GM12878 (cell line): ENCODE data around the gene PTPRM. TPM values are rescaled to one million over a fixed set of nuclear protein-coding genes. Genes with fewer than 3 reads are reported as not detected.

Experiments
- ATAC-seq: fragments of 200-7000 bp; cut with Tn5 transposase; 3 replicates; pipeline ENCODE4 v1.9.1; 2020; ENCODE audit warnings: mild to moderate bottlenecking, moderate library complexity
- BruUV-seq: library from RNA; stranded (reverse); fragments of 400-500 nt; replicated peaks from 2 replicates; lab custom pipeline; 2021; lab: Mats Ljungman, UMichigan
- CTCF ChIA-PET: fragments of 300-600 bp; sonication (Branson Sonifier 250); formaldehyde crosslinking; extraction: SDS; loops from one replicate; lab custom pipeline; 2021; ENCODE audit warnings: inconsistent platforms; lab: Yijun Ruan, JAX
- POLR2A ChIA-PET: fragments of 350-600 bp; formaldehyde crosslinking; extraction: SDS; loops from one replicate; lab custom pipeline; 2021; ENCODE audit warnings: inconsistent platforms; lab: Charles Lee
- RAD21 ChIA-PET: fragments of 300-600 bp; sonication (Branson Sonifier 250); formaldehyde crosslinking; loops from one replicate; lab custom pipeline; 2023; ENCODE audit warnings: antibody characterized with exemption; ENCODE audit not compliant: unreplicated experiment; lab: Charles Lee
- SMC1A ChIA-PET: fragments of 300-600 bp; sonication (Branson Sonifier 250); formaldehyde crosslinking; loops from one replicate; lab custom pipeline; 2023; ENCODE audit not compliant: unreplicated experiment, uncharacterized antibody; lab: Charles Lee
- DNase-seq: peaks from one replicate; pipeline ENCODE4 v3.0.0-alpha.2; 2011; ENCODE audit warnings: low read depth, low spot score
- FAIRE-seq: peaks from 3 replicates; lab custom pipeline; 2011; peaks lifted over from hg19 to GRCh38; lab: Jason Lieb, UNC
- H2AFZ ChIP-seq: 2 replicates; pipeline ENCODE4 v1.6.0; 2011; ENCODE audit warnings: low read depth, low read length, control low read depth; ENCODE audit not compliant: control insufficient read depth
- H3K27ac ChIP-seq: 2 replicates; pipeline ENCODE4 v1.5.1; 2011; ENCODE audit warnings: control low read depth; ENCODE audit not compliant: control insufficient read depth, insufficient read depth
- H3K27me3 ChIP-seq, 2 experiments: replicated peaks in 1 of 2; 2 replicates each; pipeline versions ENCODE4 v1.6.0 to v1.6.1; 2011; ENCODE audit warnings: low read length in 1 of 2; ENCODE audit not compliant: control insufficient read depth in 2 of 2, insufficient read depth in 2 of 2
- H3K36me3 ChIP-seq, 2 experiments: 2 replicates each; pipeline ENCODE4 v1.5.1; 2011; ENCODE audit warnings: low read length in 1 of 2; ENCODE audit not compliant: control insufficient read depth in 2 of 2, insufficient read depth in 2 of 2
- H3K4me1 ChIP-seq: 2 replicates; pipeline ENCODE4 v1.6.1; 2011; ENCODE audit warnings: mild to moderate bottlenecking, low read length, moderate library complexity, mixed read lengths; ENCODE audit not compliant: control insufficient read depth, insufficient read depth
- H3K4me2 ChIP-seq: 2 replicates; pipeline ENCODE4 v1.6.0; 2011; ENCODE audit warnings: control low read depth; ENCODE audit not compliant: control insufficient read depth, insufficient read depth
- H3K4me3 ChIP-seq: fragments of 200-600 bp; sonication (generic); 2 replicates; pipeline ENCODE4 v1.5.1; 2016
- H3K79me2 ChIP-seq: 2 replicates; pipeline ENCODE4 v1.6.0; 2011; ENCODE audit warnings: low read length; ENCODE audit not compliant: control insufficient read depth, insufficient read depth
- H3K9ac ChIP-seq: 2 replicates; pipeline ENCODE4 v1.8.0; 2011; ENCODE audit warnings: low read length, control low read depth, mixed read lengths; ENCODE audit not compliant: control insufficient read depth, insufficient read depth
- H3K9me3 ChIP-seq: replicated peaks from 3 replicates; pipeline ENCODE4 v1.5.1; 2011; ENCODE audit warnings: mild to moderate bottlenecking, low read length; ENCODE audit not compliant: control insufficient read depth, insufficient read depth
- H4K20me1 ChIP-seq: 2 replicates; pipeline ENCODE4 v1.6.0; 2011; ENCODE audit not compliant: control insufficient read depth, insufficient read depth
- ASH2L ChIP-seq: fragments of 300-600, 200-600 bp; sonication (generic); IDR thresholded peaks from 2 replicates; pipeline ENCODE4 v1.6.1; 2017; ENCODE audit warnings: low read depth, mild to moderate bottlenecking, borderline replicate concordance
- CHD2 ChIP-seq: IDR thresholded peaks from 2 replicates; pipeline ENCODE4 v1.6.1; 2011; ENCODE audit warnings: low read depth, low read length, improper control_type of control experiment, borderline replicate concordance
- CREM ChIP-seq: IDR thresholded peaks from 2 replicates; pipeline ENCODE4 v1.6.1; 2014; ENCODE audit warnings: antibody characterized with exemption, low read depth
- FOXK2 ChIP-seq: fragments of 450-650 bp; IDR thresholded peaks from 2 replicates; pipeline ENCODE4 v1.6.1; 2017; ENCODE audit warnings: mild to moderate bottlenecking, moderate library complexity
- IKZF2 ChIP-seq, 2 experiments: fragments of 450-650 bp; IDR thresholded peaks; 2 replicates each; pipeline ENCODE4 v1.6.1; 2017; ENCODE audit warnings: mild to moderate bottlenecking in 2 of 2, moderate library complexity in 2 of 2
- NFYB ChIP-seq: IDR thresholded peaks from 2 replicates; pipeline ENCODE4 v1.6.1; 2011; ENCODE audit warnings: low read depth, mild to moderate bottlenecking, low read length, improper control_type of control experiment, moderate library complexity; ENCODE audit not compliant: insufficient read depth
- RELA ChIP-seq: fragments of 450-650 bp; IDR thresholded peaks from 2 replicates; pipeline ENCODE4 v1.8.0; 2014; ENCODE audit warnings: borderline replicate concordance; ENCODE audit not compliant: partially characterized antibody
- STAT3 ChIP-seq: IDR thresholded peaks from 2 replicates; pipeline ENCODE4 v1.6.1; 2011; ENCODE audit warnings: low read depth, low read length, improper control_type of control experiment
- ZZZ3 ChIP-seq: IDR thresholded peaks from 2 replicates; pipeline ENCODE4 v1.6.1; 2011; ENCODE audit warnings: low read depth; ENCODE audit not compliant: control insufficient read depth, insufficient read length
- WGBS: methylation state at CpG from one replicate; pipeline ENCODE4 v1.1.6; 2016; ENCODE audit warnings: low lambda C conversion rate; ENCODE audit not compliant: insufficient replicate concordance, insufficient coverage; ENCODE audit errors: missing lambda C conversion rate; 5-methylcytosine and 5-hydroxymethylcytosine counted together
- in situ Hi-C: fragments of 300-500 bp; cut with MboI; formaldehyde crosslinking; loops from 9 replicates; pipeline ENCODE4 v1.14.3; 2018; ENCODE audit warnings: mixed read lengths
- intact Hi-C: fragments of 100-400 bp; cut with micrococcal nuclease; formaldehyde crosslinking; loops from one replicate; pipeline ENCODE4 v1.14.2; 2022; ENCODE audit not compliant: unreplicated experiment
- polyA plus RNA-seq, 11 experiments: library from polyadenylated mRNA; depleted of rRNA in 4 of 11; unstranded in 6 of 11; stranded (reverse) in 5 of 11; fragments of >200 nt; fragmentation: Nextera tagmentation in 4 of 11; fragmentation: Illumina TruSeq in 1 of 11; extraction: Ambion mirVana in 4 of 11; extraction: Trizol in 1 of 11; gene quantifications; 1 replicate in 1 of 11; 2 replicates in 10 of 11; pipeline versions ENCODE4 v1.2.1 to v1.2.3, GENCODE V29; 2011 to 2016; ENCODE audit warnings: inconsistent platforms in 2 of 11, missing spikeins in 2 of 11, low read depth in 1 of 11
- total RNA-seq, 4 experiments: library from RNA; depleted of rRNA in 3 of 4; stranded (reverse); fragments of >200 nt in 3 of 4; fragmentation: Illumina TruSeq in 1 of 4; extraction: Trizol in 1 of 4; gene quantifications; 2 replicates each; pipeline versions ENCODE4 v1.2.1 to v1.2.3, GENCODE V29; 2013 to 2021
- TF ChIP-seq, protein P1 (sequence below): IDR thresholded peaks from 2 replicates; pipeline ENCODE4 v1.6.1; 2011; ENCODE audit warnings: borderline replicate concordance, low read depth, mild to moderate bottlenecking, moderate library complexity, low read length; ENCODE audit not compliant: insufficient read depth, poor library complexity, severe bottlenecking
- TF ChIP-seq, protein P2 (sequence below): fragments of 450-650 bp; IDR thresholded peaks from 2 replicates; pipeline ENCODE4 v1.6.1; 2016; ENCODE audit warnings: mild to moderate bottlenecking, moderate library complexity, borderline replicate concordance

PTPRM gene
- total and polyA plus RNA-seq, 10 of the 15 experiments (the other 5 are each of a cell fraction or from before 2014, with no cell fraction given), result 0.07 to 22.6 (median 0.60) TPM

DNA sequence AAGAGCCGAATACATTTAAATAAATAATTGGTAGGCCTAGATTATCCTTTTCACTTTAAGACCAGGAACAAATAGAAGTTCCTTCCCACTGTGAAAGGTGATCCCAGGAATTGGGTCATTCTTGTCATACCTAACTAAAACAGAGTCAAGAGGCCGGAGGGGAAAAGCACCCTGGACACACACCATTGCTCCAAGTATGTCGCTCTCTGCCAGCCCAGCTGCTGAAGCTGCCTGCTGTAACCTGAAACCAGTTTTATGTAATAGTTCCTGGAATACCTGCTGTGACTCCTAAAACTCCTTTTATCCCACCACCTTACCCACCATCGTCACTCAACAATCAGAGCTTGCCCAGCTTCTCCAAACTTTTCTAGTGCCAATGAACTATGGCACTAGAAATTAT, 217.1 kb downstream of the PTPRM start:
- no peak for ATAC-seq
- no peak overlapping the region for H2AFZ ChIP-seq
- intact Hi-C loops, result no loop called here
- SMC1A ChIA-PET, result no interaction called here
- in situ Hi-C loops, result no loop called here
- no peaks in the 10 kb centered on the region for H3K4me1 ChIP-seq
- DNase-seq, result no peak
- H3K27ac ChIP-seq, result no peak overlapping the region
- H3K4me2 ChIP-seq, result no peak overlapping the region
- CTCF ChIA-PET, result interaction anchor here (0.7 to 1.2 kb wide), 2 partner anchors 9 to 603 kb away, joined by 3 read pairs; no protein-coding TSS in a partner anchor
- no peaks in the 10 kb centered on the region for H3K27me3 ChIP-seq
- TF ChIP-seq RELA, result no peak
- TF ChIP-seq, protein P1, sequence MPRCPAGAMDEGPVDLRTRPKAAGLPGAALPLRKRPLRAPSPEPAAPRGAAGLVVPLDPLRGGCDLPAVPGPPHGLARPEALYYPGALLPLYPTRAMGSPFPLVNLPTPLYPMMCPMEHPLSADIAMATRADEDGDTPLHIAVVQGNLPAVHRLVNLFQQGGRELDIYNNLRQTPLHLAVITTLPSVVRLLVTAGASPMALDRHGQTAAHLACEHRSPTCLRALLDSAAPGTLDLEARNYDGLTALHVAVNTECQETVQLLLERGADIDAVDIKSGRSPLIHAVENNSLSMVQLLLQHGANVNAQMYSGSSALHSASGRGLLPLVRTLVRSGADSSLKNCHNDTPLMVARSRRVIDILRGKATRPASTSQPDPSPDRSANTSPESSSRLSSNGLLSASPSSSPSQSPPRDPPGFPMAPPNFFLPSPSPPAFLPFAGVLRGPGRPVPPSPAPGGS, result no peak
- H3K79me2 ChIP-seq, result no peaks in the 10 kb centered on the region
- no peaks in the 10 kb centered on the region for H3K9me3 ChIP-seq
- POLR2A ChIA-PET, result no interaction called here
- H4K20me1 ChIP-seq, result no peaks in the 10 kb centered on the region
- no peak for FAIRE-seq
- no TSS peak for BruUV-seq
- H3K36me3 ChIP-seq, result no peaks in the 10 kb centered on the region
- no peak overlapping the region for H3K4me3 ChIP-seq
- no peak overlapping the region for H3K9ac ChIP-seq
- 47% methylated on average over 4 of the region's 4 CpGs for WGBS
- RAD21 ChIA-PET, result no interaction called here

- FAIRE-seq (no peak), DNase-seq (no peak)
- Histone ChIP-seq H3K9me3 (no peaks in the 10 kb centered on the region), H3K4me3 (no peak overlapping the region), H4K20me1 (no peaks in the 10 kb centered on the region), H3K36me3 (no peaks in the 10 kb centered on the region), H3K27ac (no peak overlapping the region)
- SMC1A ChIA-PET, result no interaction called here
- POLR2A ChIA-PET, result no interaction called here
- CTCF ChIA-PET, result no interaction called here
- in situ Hi-C loops, result no loop called here
- TF ChIP-seq, protein P2, sequence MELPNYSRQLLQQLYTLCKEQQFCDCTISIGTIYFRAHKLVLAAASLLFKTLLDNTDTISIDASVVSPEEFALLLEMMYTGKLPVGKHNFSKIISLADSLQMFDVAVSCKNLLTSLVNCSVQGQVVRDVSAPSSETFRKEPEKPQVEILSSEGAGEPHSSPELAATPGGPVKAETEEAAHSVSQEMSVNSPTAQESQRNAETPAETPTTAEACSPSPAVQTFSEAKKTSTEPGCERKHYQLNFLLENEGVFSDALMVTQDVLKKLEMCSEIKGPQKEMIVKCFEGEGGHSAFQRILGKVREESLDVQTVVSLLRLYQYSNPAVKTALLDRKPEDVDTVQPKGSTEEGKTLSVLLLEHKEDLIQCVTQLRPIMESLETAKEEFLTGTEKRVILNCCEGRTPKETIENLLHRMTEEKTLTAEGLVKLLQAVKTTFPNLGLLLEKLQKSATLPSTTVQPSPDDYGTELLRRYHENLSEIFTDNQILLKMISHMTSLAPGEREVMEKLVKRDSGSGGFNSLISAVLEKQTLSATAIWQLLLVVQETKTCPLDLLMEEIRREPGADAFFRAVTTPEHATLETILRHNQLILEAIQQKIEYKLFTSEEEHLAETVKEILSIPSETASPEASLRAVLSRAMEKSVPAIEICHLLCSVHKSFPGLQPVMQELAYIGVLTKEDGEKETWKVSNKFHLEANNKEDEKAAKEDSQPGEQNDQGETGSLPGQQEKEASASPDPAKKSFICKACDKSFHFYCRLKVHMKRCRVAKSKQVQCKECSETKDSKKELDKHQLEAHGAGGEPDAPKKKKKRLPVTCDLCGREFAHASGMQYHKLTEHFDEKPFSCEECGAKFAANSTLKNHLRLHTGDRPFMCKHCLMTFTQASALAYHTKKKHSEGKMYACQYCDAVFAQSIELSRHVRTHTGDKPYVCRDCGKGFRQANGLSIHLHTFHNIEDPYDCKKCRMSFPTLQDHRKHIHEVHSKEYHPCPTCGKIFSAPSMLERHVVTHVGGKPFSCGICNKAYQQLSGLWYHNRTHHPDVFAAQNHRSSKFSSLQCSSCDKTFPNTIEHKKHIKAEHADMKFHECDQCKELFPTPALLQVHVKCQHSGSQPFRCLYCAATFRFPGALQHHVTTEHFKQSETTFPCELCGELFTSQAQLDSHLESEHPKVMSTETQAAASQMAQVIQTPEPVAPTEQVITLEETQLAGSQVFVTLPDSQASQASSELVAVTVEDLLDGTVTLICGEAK, result no peak
- TF ChIP-seq STAT3 (no peak), NFYB (no peak), ZZZ3 (no peak), CHD2 (no peak), IKZF2 (IDR thresholded peaks at IDR 0.05) (no peak), ASH2L (no peak), CREM (no peak), FOXK2 (no peak)
- TF ChIP-seq, all 136 proteins: peak for 0
- Histone ChIP-seq H2AFZ (no peak overlapping the region), H3K4me2 (no peak overlapping the region), H3K4me1 (no peaks in the 10 kb centered on the region), H3K27me3 (no peaks in the 10 kb centered on the region), H3K79me2 (no peaks in the 10 kb centered on the region), H3K9ac (no peak overlapping the region)
- 40% methylated on average over 1 of the region's 1 CpG for WGBS
- RAD21 ChIA-PET, result no interaction called here
- no peak for ATAC-seq
- no TSS peak for BruUV-seq
- intact Hi-C loops, result no loop called here
Observed at GRCh38 chr18:7786569-7786968, 219.5 kb downstream of the PTPRM start.
